ENCODE results near the gene ASCL2. TPM values are rescaled to one million over a fixed set of nuclear protein-coding genes. Genes with fewer than 3 reads are reported as not detected.

ASCL2 gene
- total and polyA plus RNA-seq, 2 of the 4 experiments (the other 2 are of a cell fraction) = not detected

- H4K5ac ChIP-seq (ENCODE audit: low read depth, low read length) = no peak overlapping the region
- H2BK120ac ChIP-seq (ENCODE audit: low read depth, low read length) = no peak overlapping the region
- H3K4me2 ChIP-seq (ENCODE audit: low read depth, low read length) = no peak overlapping the region
- in situ Hi-C loops (cut with MboI; ENCODE audit: low sequenced_read_pairs) = no loop called here
- H4K91ac ChIP-seq (ENCODE audit: insufficient read depth, low read depth, low read length) = no peak overlapping the region
- H3K4me3 ChIP-seq (ENCODE audit: insufficient read depth, low read depth, low read length) = no peak overlapping the region
- ATAC-seq (ENCODE audit: low read depth) = no peak
- H2BK5ac ChIP-seq (ENCODE audit: low read depth, low read length, poor library complexity, severe bottlenecking) = no peak overlapping the region
- H2BK20ac ChIP-seq (ENCODE audit: low read depth, low read length) = no peak overlapping the region
- no peaks in the 10 kb centered on the region for H4K20me1 ChIP-seq (ENCODE audit: insufficient read depth, low read length)
- ChIA-PET POLR2A (ENCODE audit: unreplicated experiment) (no interaction called here), CTCF (no interaction called here)
- no peak overlapping the region for H2AK5ac ChIP-seq (ENCODE audit: low read depth, low read length)
- H3K79me1 ChIP-seq (ENCODE audit: low read depth in 1 of 2, low read length in 2 of 2) = no peaks in the 10 kb centered on the region
- no peak overlapping the region for H3K4ac ChIP-seq (ENCODE audit: low read depth, low read length)
- no peaks in the 10 kb centered on the region for H3K4me1 ChIP-seq (ENCODE audit: control insufficient read depth, insufficient read depth, low read length)
- dilution Hi-C loops (cut with HindIII; ENCODE audit: low sequenced_read_pairs, unreplicated experiment) = no loop called here
- no TSS peak for BruUV-seq (replicated peaks)
- no peak overlapping the region for H3K23ac ChIP-seq (ENCODE audit: low read depth, low read length)
- no peak overlapping the region for H4K8ac ChIP-seq (ENCODE audit: low read depth in 2 of 2, low read length in 2 of 2)
- no peak overlapping the region for H2BK15ac ChIP-seq (ENCODE audit: low read depth, low read length)
- no peaks in the 10 kb centered on the region for H3K36me3 ChIP-seq (ENCODE audit: control insufficient read depth, insufficient read depth, low read length)
- no peak overlapping the region for H2AK9ac ChIP-seq (replicated peaks; ENCODE audit: low read depth, low read length, poor library complexity)
- no peak overlapping the region for H3K27ac ChIP-seq (ENCODE audit: insufficient read depth, low read length)
- no peak overlapping the region for H2AFZ ChIP-seq (replicated peaks; ENCODE audit: low read length, poor library complexity)
- H3K9me3 ChIP-seq (ENCODE audit: control insufficient read depth, insufficient read depth, low read length) = no peaks in the 10 kb centered on the region
- H3K18ac ChIP-seq (ENCODE audit: low read depth, low read length) = no peak overlapping the region
- H3K56ac ChIP-seq (ENCODE audit: extremely low read depth, insufficient read depth, low read length) = no peak overlapping the region
- no peak for TF ChIP-seq ELK1 (IDR thresholded peaks at IDR 0.05; ENCODE audit: borderline replicate concordance, low read depth, low read length)
- TF ChIP-seq CTCF (conservative IDR thresholded peaks at IDR 0.05; ENCODE audit: low read depth, low read length) = no peak
- TF ChIP-seq CHD1 (IDR thresholded peaks at IDR 0.05; ENCODE audit: low read depth, low read length) = no peak
- no peak for TF ChIP-seq SMC3 (IDR thresholded peaks at IDR 0.05; ENCODE audit: low read depth, low read length)
- TF ChIP-seq RAD21 (IDR thresholded peaks at IDR 0.05; ENCODE audit: low read length) = no peak
- no peak for TF ChIP-seq FOS (IDR thresholded peaks at IDR 0.05; ENCODE audit: low read depth, low read length)
- no peak for TF ChIP-seq MAZ (IDR thresholded peaks at IDR 0.05; ENCODE audit: borderline replicate concordance, low read depth, low read length)
- TF ChIP-seq RCOR1 (IDR thresholded peaks at IDR 0.05; ENCODE audit: insufficient replicate concordance, low read length) = no peak
- TF ChIP-seq RFX5 (IDR thresholded peaks at IDR 0.05; ENCODE audit: low read depth, low read length) = no peak
- no peak for TF ChIP-seq NFE2L2 (IDR thresholded peaks at IDR 0.05; ENCODE audit: low read depth, low read length)
- TF ChIP-seq MAFK (IDR thresholded peaks at IDR 0.05; ENCODE audit: low read depth, low read length) = no peak
- no peak for TF ChIP-seq MXI1 (IDR thresholded peaks at IDR 0.05; ENCODE audit: borderline replicate concordance, low read depth, low read length)
- H3K9me1 ChIP-seq (ENCODE audit: insufficient read depth, low read length) = no peaks in the 10 kb centered on the region
- no peak overlapping the region for H3K9ac ChIP-seq (ENCODE audit: low read depth, low read length)
- H3K27me3 ChIP-seq (ENCODE audit: control insufficient read depth, insufficient read depth, low read length) = peaks cover 53% of the 10 kb centered on the region
- WGBS, 2 experiments (ENCODE audit: extremely low coverage in 2 of 2, insufficient read length in 1 of 2) = 60% methylated on average over 6 of the region's 18 CpGs; no CpG with 5 or more reads in 1 of the 2 experiments
- DNase-seq = no peak
- intact Hi-C loops (cut with micrococcal nuclease) = no loop called here
- no peak overlapping the region for H3K14ac ChIP-seq (replicated peaks; ENCODE audit: low read depth, low read length)
Observed at GRCh38 chr11:2262301-2263070, 7.9 kb downstream of the ASCL2 start.

Data from IMR-90 (cell line).